HepG2 (cell line): ENCODE measurements around the gene TMBIM6. TPM values are rescaled to one million over a fixed set of nuclear protein-coding genes. Genes with fewer than 3 reads are reported as not detected.
A peak's percentile ranks its signal among the peaks of the same experiment; 100 is the strongest.

ENCODE experiments used
- ATAC-seq: fragments of 200-7000 bp; cut with Tn5 transposase; 3 replicates; pipeline ENCODE4 v1.9.1; 2020; ENCODE audit warnings: mild to moderate bottlenecking, moderate library complexity
- BruUV-seq: library from RNA; stranded (reverse); fragments of 400-500 nt; replicated peaks from 2 replicates; lab custom pipeline; 2021; lab: Mats Ljungman, UMichigan
- CTCF ChIA-PET: fragments of 300-600 bp; formaldehyde crosslinking; extraction: SDS; loops from one replicate; lab custom pipeline; 2021; ENCODE audit warnings: low total read pairs, inconsistent platforms, low intra/inter-chr PET ratio; lab: Yijun Ruan, JAX
- POLR2A ChIA-PET: fragments of 350-600 bp; sonication (Branson Sonifier 250); formaldehyde crosslinking; loops from one replicate; lab custom pipeline; 2020; ENCODE audit warnings: antibody characterized with exemption, inconsistent platforms; lab: Yijun Ruan, JAX
- DNase-seq: peaks from one replicate; pipeline ENCODE4 v3.0.0-alpha.2; 2015; ENCODE audit warnings: low spot score
- FAIRE-seq: peaks from 3 replicates; lab custom pipeline; 2011; peaks lifted over from hg19 to GRCh38; lab: Jason Lieb, UNC
- H2AFZ ChIP-seq: one replicate; pipeline ENCODE4 v1.6.1; 2011; ENCODE audit warnings: low read length, inconsistent platforms
- H3K27ac ChIP-seq: fragments of 300-600 bp; 3 replicates; pipeline ENCODE4 v1.8.0; 2011; ENCODE audit warnings: mixed run types, mild to moderate bottlenecking, mixed read lengths, low read length, inconsistent platforms; ENCODE audit not compliant: insufficient read depth; ENCODE audit errors: extremely low read length
- H3K27me3 ChIP-seq, 2 experiments: fragments of 200-600 bp in 1 of 2; 2 replicates in 1 of 2; 3 replicates in 1 of 2; pipeline versions ENCODE4 v1.6.0 to v1.8.0; 2011; ENCODE audit warnings: low read length in 2 of 2, mild to moderate bottlenecking in 2 of 2, moderate library complexity in 2 of 2, inconsistent platforms in 1 of 2; ENCODE audit not compliant: insufficient read depth in 2 of 2, control insufficient read depth in 1 of 2
- H3K36me3 ChIP-seq, 2 experiments: fragments of 200-600 bp in 1 of 2; replicated peaks in 1 of 2; 2 replicates in 1 of 2; 3 replicates in 1 of 2; pipeline versions ENCODE4 v1.5.1 to v1.8.0; 2011; ENCODE audit warnings: low read length in 2 of 2, inconsistent platforms in 1 of 2; ENCODE audit not compliant: insufficient read depth in 2 of 2, control insufficient read depth in 1 of 2
- H3K4me1 ChIP-seq: 2 replicates; pipeline ENCODE4 v1.5.1; 2012; ENCODE audit warnings: low read length, inconsistent platforms; ENCODE audit not compliant: insufficient read depth
- H3K4me2 ChIP-seq: 2 replicates; pipeline ENCODE4 v1.6.0; 2011; ENCODE audit warnings: low read depth, low read length, inconsistent platforms
- H3K4me3 ChIP-seq, 3 experiments: fragments of 200-600 bp in 1 of 3; sonication (generic), shearing (Covaris generic) in 1 of 3; replicated peaks in 1 of 3; 2 replicates each; pipeline ENCODE4 v1.5.1; 2011 to 2016; ENCODE audit warnings: low read length in 3 of 3, inconsistent platforms in 2 of 3, low read depth in 2 of 3, mild to moderate bottlenecking in 2 of 3, control low read depth in 1 of 3, mixed read lengths in 1 of 3; ENCODE audit not compliant: insufficient read depth in 1 of 3
- H3K79me2 ChIP-seq: one replicate; pipeline ENCODE4 v1.6.1; 2011; ENCODE audit warnings: low read length, inconsistent platforms; ENCODE audit not compliant: insufficient read depth
- H3K9ac ChIP-seq: 2 replicates; pipeline ENCODE4 v1.6.0; 2011; ENCODE audit warnings: mild to moderate bottlenecking, low read depth, low read length, inconsistent platforms; ENCODE audit not compliant: insufficient read depth
- H3K9me3 ChIP-seq: 2 replicates; pipeline ENCODE4 v1.5.1; 2012; ENCODE audit warnings: mild to moderate bottlenecking, low read length
- H4K20me1 ChIP-seq: 2 replicates; pipeline ENCODE4 v1.6.0; 2011; ENCODE audit warnings: inconsistent platforms, mild to moderate bottlenecking, low read length, moderate library complexity; ENCODE audit not compliant: insufficient read depth
- ELF3 ChIP-seq: IDR thresholded peaks from 2 replicates; pipeline ENCODE4 v1.6.1; 2016; ENCODE audit warnings: missing genetic modification reagents, missing compliant biosample characterization
- ETV6 ChIP-seq: sonication (generic); formaldehyde crosslinking; conservative IDR thresholded peaks from 2 replicates; pipeline ENCODE4 v1.4.0; 2020; ENCODE audit warnings: missing genetic modification reagents
- MXD1 ChIP-seq: sonication (generic); formaldehyde crosslinking; IDR thresholded peaks from 2 replicates; pipeline ENCODE4 v1.4.0; 2020; ENCODE audit warnings: mild to moderate bottlenecking, missing genetic modification reagents
- MXI1 ChIP-seq: IDR thresholded peaks from 3 replicates; pipeline ENCODE4 v1.6.1; 2012; ENCODE audit warnings: low read depth, low read length, inconsistent platforms, borderline replicate concordance
- RNF2 ChIP-seq: fragments of 450-650 bp; conservative IDR thresholded peaks from 2 replicates; pipeline ENCODE4 v1.6.1; 2016; ENCODE audit warnings: low read depth
- RORA ChIP-seq: sonication (generic); formaldehyde crosslinking; IDR thresholded peaks from 2 replicates; pipeline ENCODE4 v1.5.0; 2020; ENCODE audit warnings: mild to moderate bottlenecking, missing genetic modification reagents, moderate library complexity
- SP5 ChIP-seq: IDR thresholded peaks from 2 replicates; pipeline ENCODE4 v1.6.1; 2016; ENCODE audit warnings: low read depth, borderline replicate concordance
- TRAFD1 ChIP-seq: sonication (generic); formaldehyde crosslinking; IDR thresholded peaks from 2 replicates; pipeline ENCODE4 v1.5.1; 2020; ENCODE audit warnings: missing genetic modification reagents, mild to moderate bottlenecking, borderline replicate concordance
- ZBTB43 ChIP-seq: sonication (generic); formaldehyde crosslinking; conservative IDR thresholded peaks from 2 replicates; pipeline ENCODE4 v1.4.0; 2020; ENCODE audit warnings: missing genetic modification reagents
- ZNF121 ChIP-seq: sonication (generic); formaldehyde crosslinking; IDR thresholded peaks from 2 replicates; pipeline ENCODE4 v1.5.0; 2020; ENCODE audit warnings: mild to moderate bottlenecking, missing genetic modification reagents
- ZNF20 ChIP-seq: sonication (generic); formaldehyde crosslinking; IDR thresholded peaks from 2 replicates; pipeline ENCODE4 v1.4.0; 2020; ENCODE audit warnings: mild to moderate bottlenecking, moderate library complexity, missing genetic modification reagents
- ZNF275 ChIP-seq: sonication (generic); formaldehyde crosslinking; IDR thresholded peaks from 2 replicates; pipeline ENCODE4 v1.8.0; 2022; ENCODE audit warnings: missing genetic modification reagents, mild to moderate bottlenecking, inconsistent platforms, borderline replicate concordance
- ZNF276 ChIP-seq: sonication (generic); formaldehyde crosslinking; IDR thresholded peaks from 2 replicates; pipeline ENCODE4 v1.4.0; 2020; ENCODE audit warnings: mild to moderate bottlenecking, low read depth, missing genetic modification reagents
- ZNF460 ChIP-seq: sonication (generic); formaldehyde crosslinking; IDR thresholded peaks from 2 replicates; pipeline ENCODE4 v1.5.1; 2020; ENCODE audit warnings: missing genetic modification reagents, mild to moderate bottlenecking, borderline replicate concordance
- ZNF616 ChIP-seq: sonication (generic); formaldehyde crosslinking; IDR thresholded peaks from 2 replicates; pipeline ENCODE4 v1.5.0; 2020; ENCODE audit warnings: low read depth, mild to moderate bottlenecking, missing genetic modification reagents
- ZNF670 ChIP-seq: sonication (generic); formaldehyde crosslinking; IDR thresholded peaks from 2 replicates; pipeline ENCODE4 v1.8.0; 2022; ENCODE audit warnings: mild to moderate bottlenecking, missing genetic modification reagents, borderline replicate concordance
- WGBS: methylation state at CpG from one replicate; pipeline ENCODE4 v1.1.6; 2017; ENCODE audit warnings: low lambda C conversion rate; 5-methylcytosine and 5-hydroxymethylcytosine counted together
- in situ Hi-C: cut with HindIII; loops from 2 replicates; pipeline ENCODE4 v1.10.0; 2017; ENCODE audit warnings: low pct_unique_long_range_greater_than_20kb; ENCODE audit not compliant: extremely low pct_ligation_motif_present
- intact Hi-C: fragments of 100-400 bp; cut with micrococcal nuclease; formaldehyde crosslinking; loops from one replicate; pipeline ENCODE4 v1.10.0; 2022; ENCODE audit not compliant: unreplicated experiment
- polyA plus RNA-seq, 8 experiments: library from polyadenylated mRNA; depleted of rRNA in 3 of 8; stranded (reverse) in 7 of 8; unstranded in 1 of 8; fragments of >200 nt; fragmentation: Illumina TruSeq in 4 of 8; extraction: Trizol in 4 of 8; gene quantifications; 2 replicates each; pipeline versions ENCODE4 v1.2.1 to v1.2.3, GENCODE V29; 2011 to 2016; ENCODE audit warnings: low read depth in 4 of 8, missing spikeins in 1 of 8, mixed read lengths in 1 of 8; ENCODE audit not compliant: insufficient read depth in 1 of 8
- total RNA-seq, 5 experiments: library from RNA; depleted of rRNA; stranded (reverse); fragments of >200 nt; fragmentation: Illumina TruSeq; extraction: Trizol; gene quantifications; 2 replicates each; pipeline ENCODE4 v1.2.3, GENCODE V29; 2016; ENCODE audit warnings: low read depth in 1 of 5

TMBIM6 gene
- total and polyA plus RNA-seq, 2 of the 13 experiments (the other 11 are each of a cell fraction or from before 2014, with no cell fraction given): 412 to 468 TPM

- peak; percentile 94 for ATAC-seq
- in situ Hi-C loops: loop anchor here (5.0 kb wide), 1 partner anchor 65 kb away; no protein-coding TSS in a partner anchor
- no peak within 1 kb of the TSS for H3K27ac ChIP-seq
- WGBS: 47% methylated on average over 53 of the region's 93 CpGs
- no peak within 1 kb of the TSS for H2AFZ ChIP-seq
- intact Hi-C loops: loop anchor here (1.0 kb wide), 1 partner anchor 63 kb away; no protein-coding TSS in a partner anchor
- peaks cover 14% of the 10 kb centered on the region; the same call in 1 of the 2 replicates for H3K4me1 ChIP-seq
- H3K27me3 ChIP-seq: peaks cover 0 to 14% of the 10 kb centered on the region in 2 experiments; a peak in 1 of 5 replicates
- peak; percentile 72 for DNase-seq
- FAIRE-seq: no peak
- ChIA-PET POLR2A (interaction anchor here (1.6 to 2.4 kb wide), 2 partner anchors 34 kb away, joined by 4 to 10 read pairs; partner anchors contain the start of gene TMBIM6), CTCF (interaction anchor here (1.3 to 2.1 kb wide), 3 partner anchors 20 to 70 kb away, joined by 3 to 31 read pairs (median 5); no protein-coding TSS in a partner anchor)
- peak within 1 kb of the TSS; percentile 57 for H3K4me2 ChIP-seq
- no peaks in the 10 kb centered on the region for H4K20me1 ChIP-seq
- H3K4me3 ChIP-seq: peak within 1 kb of the TSS; percentile 42 to 64 (median 54); a peak in 4 of 6 replicates
- no TSS peak for BruUV-seq
- no peaks in the 10 kb centered on the region for H3K79me2 ChIP-seq
- H3K36me3 ChIP-seq: no peaks in the 10 kb centered on the region
- no peaks in the 10 kb centered on the region for H3K9me3 ChIP-seq
- peak within 1 kb of the TSS; percentile 29; the same call in 1 of the 2 replicates for H3K9ac ChIP-seq
- TF ChIP-seq RORA (CRISPR knock-in tag) (no peak), ZNF121 (CRISPR knock-in tag) (no peak), SP5 (peak; percentile 31; the same call in 1 of the 2 replicates), ZNF670 (CRISPR knock-in tag) (peak; percentile 52; the same call in 1 of the 2 replicates), ELF3 (CRISPR knock-in tag) (peak; percentile 71), ZNF460 (CRISPR knock-in tag) (no peak), ZNF20 (CRISPR knock-in tag) (no peak), ETV6 (peak; percentile 86; the same call in 1 of the 2 replicates), ZNF276 (peak; percentile 92), ZNF275 (CRISPR knock-in tag) (no peak), ZBTB43 (CRISPR knock-in tag) (0 out of 2 replicates have a peak, but pooled peaks have one; percentile 61), MXI1 (no peak; the same call in 2 of the 3 replicates), TRAFD1 (CRISPR knock-in tag) (no peak), RNF2 (peak; percentile 95), MXD1 (peak; percentile 64; the same call in 1 of the 2 replicates), ZNF616 (CRISPR knock-in tag) (no peak)
Observed at GRCh38 chr12:49707128-49707811, 34.1 kb upstream of the TMBIM6 start, which contains the start of gene FMNL3. Gene FMNL3 (minus strand): TSS chr12:49707405. CDS start chr12:49707180, 225 bp downstream.
